Stimulated activated naive CD8-positive, alpha-beta T cell treated with anti-CD3 and anti-CD28 coated beads, Interleukin-15, amount 100 ng/mL, for 72 hours (primary cell): Measurements from ENCODE around the gene SUSD1.
"Not testable (repeated sequence)": the region's sequence is repeated elsewhere in the genome, so short reads cannot be mapped to it uniquely, and the experiment has no call there.

Experiments
- ATAC-seq: fragments of 150-1000 bp; cut with Tn5 transposase; 2 replicates; pipeline ENCODE4 v1.10.0; 2021; ENCODE audit warnings: mild to moderate bottlenecking, moderate library complexity
- DNase-seq, 2 donors: peaks; one replicate each; pipeline ENCODE4 v3.0.0; 2021 to 2022
- H3K27ac Mint-ChIP-seq, 2 donors: one replicate each; pipeline ENCODE4 v1.8.0; 2022; ENCODE audit warnings: mild to moderate bottlenecking in 2 of 2, mixed read lengths in 2 of 2, moderate library complexity in 2 of 2
- H3K27me3 Mint-ChIP-seq: one replicate; pipeline ENCODE4 v1.8.0; 2022; ENCODE audit warnings: mixed read lengths
- H3K4me1 Mint-ChIP-seq: one replicate; pipeline ENCODE4 v1.8.0; 2022; ENCODE audit warnings: mild to moderate bottlenecking, mixed read lengths
- H3K4me3 Mint-ChIP-seq, 2 donors: one replicate each; pipeline ENCODE4 v1.8.0; 2022; ENCODE audit warnings: mild to moderate bottlenecking in 2 of 2, mixed read lengths in 2 of 2, moderate library complexity in 1 of 2
- H3K9me3 Mint-ChIP-seq, 2 donors: one replicate each; pipeline ENCODE4 v1.8.0; 2022; ENCODE audit warnings: mixed read lengths in 2 of 2

The SUSD1 gene

DNA sequence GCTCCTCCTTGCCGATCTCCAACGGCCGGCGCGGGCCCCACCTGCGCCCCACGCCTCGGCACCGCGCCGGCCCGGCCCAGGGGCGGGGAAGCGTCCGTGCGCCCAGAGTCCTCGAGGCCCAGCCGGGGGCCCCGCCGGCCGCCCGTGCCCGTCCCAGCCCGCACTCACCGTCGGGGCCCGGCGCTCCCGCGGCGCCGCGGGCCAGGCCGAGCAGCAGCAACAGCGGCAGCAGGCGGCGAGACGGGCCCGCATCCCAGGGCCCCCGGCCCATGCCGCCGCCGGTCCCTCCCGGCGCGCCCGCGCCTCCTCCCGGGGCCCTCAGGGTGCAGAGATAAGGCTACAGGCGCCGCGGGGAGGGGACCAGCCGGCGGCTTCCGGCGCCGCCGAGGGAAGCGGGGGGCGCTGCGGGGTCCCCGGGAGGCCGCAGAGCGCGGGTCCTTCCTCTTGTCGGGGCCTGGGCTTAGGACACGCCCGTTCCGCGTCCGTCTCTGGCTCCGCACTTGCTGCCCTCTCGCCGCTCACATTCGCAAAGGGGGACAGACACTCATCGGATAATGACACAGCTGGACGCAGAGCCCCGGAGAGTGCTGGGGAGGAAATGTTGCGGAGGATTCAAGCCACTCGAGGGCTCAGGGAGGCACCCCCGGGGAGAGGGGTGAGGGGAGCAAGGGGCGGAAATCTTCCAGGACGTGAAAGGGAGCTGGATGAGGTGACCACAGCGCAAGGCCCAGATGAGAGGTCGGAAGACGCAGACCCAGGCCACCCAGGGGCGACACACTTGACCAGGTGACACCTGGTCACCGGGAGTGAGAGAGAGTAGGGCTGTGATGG is at the start of gene SUSD1:
SUSD1 (minus strand) TSS at position 333 of the 831 bp plus-strand sequence; CDS start at position 271, 62 bp downstream.
- Mint-ChIP-seq H3K9me3 (no peaks in the 10 kb centered on the region), H3K4me1 (peaks cover 42% of the 10 kb centered on the region), H3K4me3 (peak within 1 kb of the TSS; percentile 91 to 92), H3K27me3 (peaks cover 32% of the 10 kb centered on the region), H3K27ac (peak within 1 kb of the TSS; percentile 76 to 92)
- peak; percentile 36 to 49 for DNase-seq
- peak; percentile 73 for ATAC-seq

DNA sequence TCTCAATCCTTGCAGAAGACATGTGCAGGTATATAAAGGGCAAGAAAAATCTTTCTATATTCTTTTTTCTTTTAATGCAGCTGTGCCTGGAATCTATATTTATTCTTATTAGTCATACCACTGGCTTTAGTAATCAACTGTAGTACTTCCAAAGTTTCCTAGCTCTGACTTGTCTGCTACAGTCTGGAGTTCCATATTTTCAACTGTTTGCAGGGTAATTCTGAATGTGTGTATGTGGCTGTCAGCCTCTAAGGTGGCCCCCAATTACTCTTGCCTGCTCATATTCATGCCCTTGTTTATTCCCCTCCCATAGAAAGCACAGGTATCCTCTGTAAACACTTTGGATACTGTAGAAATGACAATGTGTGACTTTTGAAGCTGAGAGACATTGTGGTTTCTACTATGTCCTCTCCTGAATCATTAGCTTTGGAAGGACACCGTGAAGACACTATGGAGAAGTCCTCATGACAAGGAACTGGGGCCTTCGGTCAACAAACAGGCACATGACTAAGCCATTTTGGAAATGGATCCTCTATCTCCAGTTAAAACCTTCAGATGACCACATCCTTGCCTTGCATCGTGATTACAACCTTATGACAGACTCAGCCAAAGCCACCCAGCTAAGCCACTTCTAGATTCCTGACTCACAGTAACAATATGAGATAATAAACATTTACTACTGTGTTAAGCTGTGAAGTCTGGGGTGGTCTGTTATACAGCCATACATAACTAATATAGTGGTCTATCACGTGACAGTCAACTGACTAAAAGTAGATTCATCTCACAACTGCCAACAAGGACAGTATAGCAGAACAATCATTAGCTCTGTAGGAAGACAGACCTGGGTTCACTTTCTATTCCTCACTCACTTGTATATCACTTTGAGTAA is 49.5 kb upstream of the SUSD1 start:
- DNase-seq: peak in 1 of 2 donors; percentile 13
- Mint-ChIP-seq H3K27ac (no peak overlapping the region), H3K27me3 (no peaks in the 10 kb centered on the region), H3K4me1 (peaks cover 11% of the 10 kb centered on the region), H3K9me3 (no peaks in the 10 kb centered on the region), H3K4me3 (no peak overlapping the region)
- ATAC-seq: peak; percentile 95

DNA sequence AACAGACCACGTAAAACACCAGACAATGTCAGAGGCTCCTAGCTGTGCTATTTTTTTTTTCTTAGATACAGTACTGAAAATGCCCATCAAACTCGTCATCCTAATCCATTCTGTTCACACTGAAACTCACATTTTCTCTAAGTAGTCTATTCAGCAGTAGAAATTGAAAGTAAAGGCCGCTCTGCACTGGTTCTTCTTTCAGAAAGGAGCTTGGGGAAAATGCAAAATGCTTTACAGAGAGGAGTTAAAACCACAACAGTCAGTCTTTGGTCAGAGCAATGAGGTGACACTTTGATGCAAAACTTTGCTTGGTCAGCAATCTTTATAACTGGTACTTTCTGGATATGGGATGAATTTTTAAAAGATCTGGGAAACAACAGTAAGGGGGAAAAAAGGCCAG is 43.8 kb upstream of the SUSD1 start:
- DNase-seq: peak in 1 of 2 donors; percentile 40
- no peaks in the 10 kb centered on the region for H3K9me3 Mint-ChIP-seq
- H3K4me1 Mint-ChIP-seq: peaks cover 29% of the 10 kb centered on the region
- ATAC-seq: peak; percentile 99
- H3K27ac Mint-ChIP-seq: no peak overlapping the region
- no peaks in the 10 kb centered on the region for H3K27me3 Mint-ChIP-seq
- peak overlapping the region; percentile 16 to 31 for H3K4me3 Mint-ChIP-seq

DNA sequence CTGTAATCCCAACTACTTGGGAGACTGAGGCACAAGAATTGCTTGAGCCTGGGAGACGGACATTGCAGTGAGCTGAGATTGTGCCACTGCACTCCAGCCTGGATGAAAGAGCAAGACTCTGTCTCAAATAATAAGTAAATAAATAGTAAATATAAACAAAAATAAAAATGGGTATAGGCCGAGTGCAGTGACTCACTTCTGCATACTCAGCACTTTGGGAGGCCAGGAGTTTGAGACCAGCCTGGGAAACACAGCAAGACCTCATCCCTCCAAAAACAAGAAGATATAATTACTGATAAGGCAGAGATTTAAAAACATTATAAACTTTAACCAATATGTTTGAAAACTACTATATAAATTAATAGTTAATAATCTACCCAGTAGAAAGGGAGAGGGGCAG is 37.8 kb upstream of the SUSD1 start:
- DNase-seq (no peak), ATAC-seq (no peak)
- peaks cover 13 to 25% of the 10 kb centered on the region in 2 donors for H3K9me3 Mint-ChIP-seq
- no peaks in the 10 kb centered on the region for H3K27me3 Mint-ChIP-seq
- peaks cover 3% of the 10 kb centered on the region for H3K4me1 Mint-ChIP-seq
- no peak overlapping the region for H3K27ac Mint-ChIP-seq
- no peak overlapping the region for H3K4me3 Mint-ChIP-seq

DNA sequence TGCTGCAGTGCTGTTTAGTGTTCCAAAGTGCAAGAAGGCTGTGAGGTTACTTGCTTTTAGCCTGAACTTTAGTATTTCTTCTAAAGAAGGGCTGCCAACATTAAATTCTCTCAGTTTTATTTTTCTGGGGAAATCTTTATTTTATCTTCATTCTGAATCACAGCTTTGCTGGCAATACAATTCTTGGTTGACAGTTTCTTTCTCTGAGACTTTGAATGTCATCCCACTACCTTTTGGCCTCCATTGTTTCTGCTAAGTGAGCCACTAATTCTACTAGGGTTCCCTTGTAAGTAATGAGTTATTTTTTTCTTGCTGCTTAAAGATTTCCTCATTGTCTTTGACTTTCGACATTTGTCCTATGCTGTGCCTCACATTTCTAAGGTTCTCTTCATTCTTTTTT is 32.4 kb upstream of the SUSD1 start:
- Mint-ChIP-seq H3K9me3 (peaks cover 29 to 59% of the 10 kb centered on the region in 2 donors), H3K27ac (peak overlapping the region in 1 of 2 donors; percentile 83), H3K27me3 (no peaks in the 10 kb centered on the region), H3K4me1 (no peaks in the 10 kb centered on the region), H3K4me3 (no peak overlapping the region)
- no peak for ATAC-seq
- DNase-seq: no peak

DNA sequence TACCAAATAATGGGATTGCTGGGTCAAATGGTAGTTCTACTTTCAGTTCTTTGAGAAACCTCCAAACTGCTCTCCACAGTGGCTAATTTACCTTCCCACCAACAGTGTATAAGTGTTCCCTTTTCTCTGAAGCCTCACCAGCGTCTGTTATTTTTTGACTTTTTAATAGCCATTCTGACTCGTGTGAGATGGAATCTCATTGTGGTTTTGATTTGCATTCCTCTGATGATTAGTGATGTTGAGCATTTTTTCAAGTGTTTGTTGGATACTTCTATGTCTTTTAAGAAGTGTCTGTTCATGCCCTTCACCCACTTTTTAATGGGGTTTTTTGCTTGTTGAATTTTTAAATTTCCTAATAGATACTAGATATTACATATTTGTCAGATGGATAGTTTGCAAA is 28.4 kb upstream of the SUSD1 start:
- no peak for DNase-seq
- Mint-ChIP-seq H3K27ac (no peak overlapping the region), H3K27me3 (no peaks in the 10 kb centered on the region), H3K4me3 (no peak overlapping the region), H3K4me1 (no peaks in the 10 kb centered on the region), H3K9me3 (peaks cover 22 to 40% of the 10 kb centered on the region in 2 donors)
- no peak for ATAC-seq

DNA sequence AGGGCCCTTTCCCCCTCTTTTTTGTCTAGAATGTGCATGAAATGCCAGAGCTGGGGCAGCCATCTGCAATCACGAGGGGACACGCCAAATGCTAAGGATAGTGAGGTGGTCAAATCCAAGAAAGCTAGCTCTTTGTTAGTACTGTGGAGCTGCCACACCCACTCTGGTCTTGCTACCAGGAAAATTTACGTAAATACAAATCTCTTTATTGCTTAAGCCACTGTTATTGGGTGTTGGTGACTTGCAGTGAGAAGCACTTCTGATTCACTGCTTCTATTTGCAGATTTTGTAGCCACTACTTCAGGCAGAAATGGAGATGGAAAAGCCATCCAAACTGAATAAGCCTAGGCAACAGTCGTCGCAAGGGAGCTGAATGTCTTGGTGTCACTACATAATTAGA is 25.6 kb upstream of the SUSD1 start:
- peaks cover 10 to 27% of the 10 kb centered on the region in 2 donors for H3K9me3 Mint-ChIP-seq
- H3K27ac Mint-ChIP-seq: peak overlapping the region in 1 of 2 donors; percentile 32
- H3K4me3 Mint-ChIP-seq: no peak overlapping the region
- no peaks in the 10 kb centered on the region for H3K4me1 Mint-ChIP-seq
- H3K27me3 Mint-ChIP-seq: no peaks in the 10 kb centered on the region
- DNase-seq: no peak
- no peak for ATAC-seq

DNA sequence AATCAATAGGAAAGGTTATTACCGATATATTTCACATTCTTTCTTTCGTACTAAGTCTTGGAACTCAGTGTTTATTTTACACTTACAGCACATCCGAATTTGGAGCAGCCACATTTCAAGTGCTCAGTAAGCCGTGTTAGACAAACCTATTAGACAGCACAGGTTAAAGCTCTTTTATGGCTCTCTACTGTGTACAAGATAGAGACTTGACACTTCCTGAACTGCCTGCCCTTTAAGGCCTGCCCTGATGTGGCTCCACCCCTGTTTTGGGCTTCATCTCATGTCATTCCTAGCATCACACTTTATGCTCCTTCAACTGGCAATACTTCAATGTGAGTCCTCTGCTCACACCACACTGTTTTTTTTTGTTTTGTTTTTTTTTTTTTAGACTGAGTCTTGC is 23.5 kb upstream of the SUSD1 start:
- H3K27ac Mint-ChIP-seq: no peak overlapping the region
- no peak for DNase-seq

DNA sequence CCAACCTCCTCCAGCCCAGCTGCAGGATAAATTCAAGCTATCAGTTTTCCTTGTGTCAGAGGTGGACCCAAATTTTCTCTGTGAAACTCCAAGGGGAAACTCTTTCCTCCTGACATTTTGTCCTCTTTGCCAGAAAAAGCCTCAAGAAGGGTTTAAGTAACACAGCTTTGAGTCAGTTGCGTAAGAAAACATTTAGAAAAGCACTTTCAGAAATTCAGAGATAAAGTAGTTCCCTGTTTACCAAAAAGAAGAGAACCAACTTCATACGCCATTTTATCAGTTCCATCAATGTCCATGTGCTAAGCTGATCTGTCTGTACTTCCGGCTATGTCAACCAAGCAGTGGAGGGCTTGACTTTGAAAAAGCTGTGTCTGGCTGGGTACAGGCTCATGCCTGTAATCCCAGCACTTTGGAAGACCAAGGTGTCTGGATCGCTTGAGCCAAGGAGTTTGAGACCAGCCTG is 19.9 kb upstream of the SUSD1 start:
- Mint-ChIP-seq H3K4me1 (peaks cover 7% of the 10 kb centered on the region), H3K4me3 (no peak overlapping the region), H3K27ac (no peak overlapping the region), H3K27me3 (no peaks in the 10 kb centered on the region), H3K9me3 (no peaks in the 10 kb centered on the region)
- no peak for ATAC-seq
- no peak for DNase-seq

More for the DNA sequence above, 23.5 kb upstream of the SUSD1 start:
- Mint-ChIP-seq H3K27me3 (no peaks in the 10 kb centered on the region), H3K4me1 (peaks cover 5% of the 10 kb centered on the region), H3K9me3 (peaks cover 0 to 8% of the 10 kb centered on the region in 2 donors), H3K4me3 (no peak overlapping the region)
- ATAC-seq: no peak

DNA sequence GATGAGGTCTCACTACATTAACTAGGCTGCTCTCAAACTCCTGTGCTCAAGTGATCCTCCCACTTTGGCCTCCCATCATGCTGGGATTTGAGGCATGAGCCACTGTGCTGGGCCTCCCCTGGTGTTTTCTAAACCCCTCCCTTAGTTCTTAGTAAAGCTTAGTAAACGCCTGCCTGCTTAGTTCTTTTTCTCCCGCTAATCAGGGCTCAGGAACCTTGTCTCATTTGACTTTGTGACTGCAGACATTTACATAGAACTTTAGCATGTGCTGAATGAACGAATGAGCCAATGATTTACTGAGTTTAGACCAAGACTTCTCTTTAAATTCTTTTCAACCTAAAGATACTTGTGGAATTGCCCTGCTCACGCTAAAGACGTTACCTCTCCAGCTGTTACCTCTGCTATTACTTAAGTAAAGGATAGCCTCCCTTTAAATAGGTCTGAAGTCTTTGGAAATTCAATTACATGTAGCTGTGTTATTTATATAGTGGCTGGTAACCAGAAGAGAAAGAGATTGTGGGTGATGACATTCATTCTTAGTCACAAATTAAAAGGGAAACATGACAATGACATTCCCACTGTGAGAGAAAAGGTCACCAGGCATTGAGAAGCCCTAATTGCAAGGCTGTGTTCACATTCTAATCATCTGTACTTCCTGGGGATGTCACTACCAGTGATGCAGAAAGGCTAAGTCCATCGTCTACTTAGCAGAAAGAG is 18.6 kb upstream of the SUSD1 start:
- DNase-seq (no peak), ATAC-seq (no peak)
- no peak overlapping the region for H3K4me3 Mint-ChIP-seq

DNA sequence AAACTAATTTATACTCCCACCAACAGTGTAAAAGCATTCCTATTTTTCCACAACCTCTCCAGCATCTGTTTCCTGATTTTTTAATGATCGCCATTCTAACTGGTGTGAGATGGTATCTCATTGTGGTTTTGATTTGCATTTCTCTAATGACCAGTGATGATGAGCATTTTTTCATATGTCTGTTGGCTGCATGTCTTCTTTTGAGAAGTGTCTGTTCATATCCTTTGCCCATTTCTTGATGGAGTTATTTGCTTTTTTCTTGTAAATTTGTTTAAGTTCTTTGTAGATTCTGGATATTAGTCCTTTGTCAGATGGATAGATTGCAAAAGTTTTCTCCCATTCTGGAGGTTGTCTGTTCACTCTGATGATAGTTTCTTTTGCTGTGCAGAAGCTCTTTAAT is 15.2 kb upstream of the SUSD1 start:
- not testable (repeated sequence) for H3K4me3 Mint-ChIP-seq, DNase-seq, H3K4me1 Mint-ChIP-seq, H3K27ac Mint-ChIP-seq, ATAC-seq, H3K9me3 Mint-ChIP-seq, H3K27me3 Mint-ChIP-seq

More for the DNA sequence above, 18.6 kb upstream of the SUSD1 start:
- H3K9me3 Mint-ChIP-seq: no peaks in the 10 kb centered on the region
- no peak overlapping the region for H3K27ac Mint-ChIP-seq
- H3K27me3 Mint-ChIP-seq: no peaks in the 10 kb centered on the region
- peaks cover 7% of the 10 kb centered on the region for H3K4me1 Mint-ChIP-seq

DNA sequence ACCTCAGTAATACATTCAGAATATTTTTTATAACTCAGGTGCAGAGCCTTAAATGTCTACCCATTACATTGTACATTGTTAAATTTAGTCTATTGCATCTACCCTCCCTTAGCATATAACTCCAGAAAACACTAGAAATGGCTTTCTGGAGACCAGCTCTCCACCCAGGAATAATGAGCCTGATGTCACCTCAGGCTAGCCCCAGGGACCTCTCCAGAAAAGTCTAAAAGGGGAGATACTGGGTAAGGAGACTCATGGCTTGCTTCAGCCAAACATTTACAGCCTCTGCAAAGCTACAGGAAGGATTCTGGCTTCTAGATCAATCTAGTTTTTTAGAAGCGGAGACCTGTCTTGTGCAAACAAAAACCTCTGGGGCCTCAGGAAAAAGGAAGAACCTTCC is 13.8 kb upstream of the SUSD1 start:
- H3K27ac Mint-ChIP-seq: no peak overlapping the region
- H3K4me1 Mint-ChIP-seq: peaks cover 4% of the 10 kb centered on the region
- H3K4me3 Mint-ChIP-seq: no peak overlapping the region
- DNase-seq (no peak), ATAC-seq (no peak)
- no peaks in the 10 kb centered on the region for H3K9me3 Mint-ChIP-seq
- H3K27me3 Mint-ChIP-seq: no peaks in the 10 kb centered on the region

DNA sequence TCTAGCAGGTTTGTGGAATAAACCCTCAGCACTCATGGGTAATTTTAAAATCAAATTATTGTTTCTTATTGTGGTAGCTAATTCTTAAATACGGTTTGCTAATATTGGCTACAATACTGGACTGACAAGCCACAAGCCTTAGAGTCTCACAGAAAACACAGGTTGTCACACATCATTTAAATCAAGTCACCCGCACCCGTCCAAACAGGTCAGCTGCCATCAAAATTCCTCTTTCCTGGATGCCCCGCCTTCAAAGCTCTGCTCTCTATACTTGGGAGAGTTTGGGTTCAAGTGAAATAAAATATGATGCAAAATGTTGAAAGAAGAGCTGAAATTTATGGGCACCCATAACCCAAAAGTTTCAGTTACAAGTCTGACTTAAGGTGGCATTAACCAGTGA is 12.3 kb upstream of the SUSD1 start:
- Mint-ChIP-seq H3K9me3 (peaks cover 6 to 8% of the 10 kb centered on the region in 2 donors), H3K27ac (peak overlapping the region in 1 of 2 donors; percentile 84), H3K27me3 (peaks cover 4% of the 10 kb centered on the region), H3K4me3 (no peak overlapping the region), H3K4me1 (no peaks in the 10 kb centered on the region)
- no peak for ATAC-seq
- DNase-seq: no peak

DNA sequence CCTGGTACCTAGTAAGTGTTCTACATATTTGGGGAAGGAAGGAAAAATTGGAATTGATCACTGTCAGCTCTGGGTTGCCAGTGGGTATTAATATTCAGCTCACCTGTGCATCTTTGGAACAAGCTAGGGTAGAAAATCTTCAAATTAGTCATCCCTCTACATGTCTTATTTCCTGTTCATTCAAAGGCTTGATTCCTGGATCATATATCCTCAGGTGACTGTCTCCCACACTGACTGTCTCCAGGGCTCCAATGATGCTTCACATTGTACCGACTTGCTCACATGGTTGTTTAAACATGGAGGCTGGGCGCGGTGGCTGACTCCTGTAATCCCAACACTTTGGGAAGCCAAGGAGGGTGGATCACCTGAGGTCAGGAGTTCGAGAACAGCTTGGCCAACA is 11.6 kb upstream of the SUSD1 start:
- no peak overlapping the region for H3K27ac Mint-ChIP-seq

DNA sequence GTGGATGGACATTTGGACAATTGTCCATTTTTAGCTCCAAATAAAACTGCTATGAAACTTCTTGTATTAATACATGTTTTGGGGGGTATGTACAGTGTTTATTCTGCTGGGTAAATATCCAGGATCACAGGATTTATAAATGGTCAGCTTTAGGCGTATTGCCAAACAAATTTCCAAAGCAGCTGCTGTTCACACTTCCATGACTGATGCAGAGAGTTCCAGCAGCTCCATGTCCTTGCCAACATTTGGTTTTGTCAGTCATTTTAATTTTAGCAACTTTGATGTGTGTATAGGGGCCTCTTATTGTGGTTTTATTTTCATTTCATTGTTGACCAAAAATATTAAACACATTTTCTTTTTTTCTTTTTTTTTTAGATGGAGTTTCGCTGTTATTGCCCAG is 9.8 kb upstream of the SUSD1 start:
- no peak overlapping the region for H3K27ac Mint-ChIP-seq
- peaks cover 7% of the 10 kb centered on the region for H3K27me3 Mint-ChIP-seq
- H3K4me1 Mint-ChIP-seq: peaks cover 14% of the 10 kb centered on the region
- DNase-seq: no peak
- peaks cover 8 to 10% of the 10 kb centered on the region in 2 donors for H3K9me3 Mint-ChIP-seq
- no peak overlapping the region for H3K4me3 Mint-ChIP-seq
- ATAC-seq: no peak

More for the DNA sequence above, 11.6 kb upstream of the SUSD1 start:
- DNase-seq (no peak), ATAC-seq (no peak)
- Mint-ChIP-seq H3K9me3 (peaks cover 8 to 10% of the 10 kb centered on the region in 2 donors), H3K27me3 (peaks cover 7% of the 10 kb centered on the region), H3K4me1 (no peaks in the 10 kb centered on the region), H3K4me3 (no peak overlapping the region)
